RWPE2 (cell line): Measurements from ENCODE around the gene OOSP4A.

ENCODE experiments used
- ATAC-seq: fragments of 200-7000 bp; cut with Tn5 transposase; 3 replicates; pipeline ENCODE4 v1.9.1; 2021; ENCODE audit warnings: low read depth
- DNase-seq: peaks from one replicate; pipeline ENCODE4 v3.0.0-alpha.2; 2020; ENCODE audit warnings: low spot score
- H3K27ac ChIP-seq: fragments of 450-650 bp; 2 replicates; pipeline ENCODE4 v1.5.1; 2017; ENCODE audit warnings: mild to moderate bottlenecking; ENCODE audit not compliant: poor library complexity, severe bottlenecking
- H3K27me3 ChIP-seq: fragments of 250-450 bp; sonication (Bioruptor Pico); 2 replicates; pipeline ENCODE4 v1.5.1; 2021; ENCODE audit warnings: mild to moderate bottlenecking, moderate library complexity; ENCODE audit not compliant: insufficient read depth, poor library complexity, severe bottlenecking
- H3K36me3 ChIP-seq: fragments of 250-450 bp; sonication (Bioruptor Pico); 2 replicates; pipeline ENCODE4 v1.5.1; 2020; ENCODE audit warnings: low read depth, mild to moderate bottlenecking, moderate library complexity
- H3K4me1 ChIP-seq: fragments of 250-450 bp; sonication (Bioruptor Pico); 2 replicates; pipeline ENCODE4 v1.5.1; 2021; ENCODE audit warnings: mild to moderate bottlenecking, moderate library complexity; ENCODE audit not compliant: insufficient read depth, poor library complexity, severe bottlenecking
- H3K4me3 ChIP-seq: fragments of 250-450 bp; sonication (Bioruptor Pico); 2 replicates; pipeline ENCODE4 v1.5.1; 2021; ENCODE audit warnings: mild to moderate bottlenecking, moderate library complexity; ENCODE audit not compliant: severe bottlenecking
- H3K9me3 ChIP-seq: fragments of 250-450 bp; sonication (Bioruptor Pico); 2 replicates; pipeline ENCODE4 v1.5.1; 2021; ENCODE audit warnings: mild to moderate bottlenecking, moderate library complexity; ENCODE audit not compliant: severe bottlenecking
- TF ChIP-seq, protein P1 (sequence below): fragments of 450-650 bp; IDR thresholded peaks from one replicate; pipeline ENCODE4 v1.5.1; 2017; ENCODE audit warnings: mild to moderate bottlenecking, moderate library complexity; ENCODE audit not compliant: poor library complexity, severe bottlenecking

The OOSP4A gene

DNA sequence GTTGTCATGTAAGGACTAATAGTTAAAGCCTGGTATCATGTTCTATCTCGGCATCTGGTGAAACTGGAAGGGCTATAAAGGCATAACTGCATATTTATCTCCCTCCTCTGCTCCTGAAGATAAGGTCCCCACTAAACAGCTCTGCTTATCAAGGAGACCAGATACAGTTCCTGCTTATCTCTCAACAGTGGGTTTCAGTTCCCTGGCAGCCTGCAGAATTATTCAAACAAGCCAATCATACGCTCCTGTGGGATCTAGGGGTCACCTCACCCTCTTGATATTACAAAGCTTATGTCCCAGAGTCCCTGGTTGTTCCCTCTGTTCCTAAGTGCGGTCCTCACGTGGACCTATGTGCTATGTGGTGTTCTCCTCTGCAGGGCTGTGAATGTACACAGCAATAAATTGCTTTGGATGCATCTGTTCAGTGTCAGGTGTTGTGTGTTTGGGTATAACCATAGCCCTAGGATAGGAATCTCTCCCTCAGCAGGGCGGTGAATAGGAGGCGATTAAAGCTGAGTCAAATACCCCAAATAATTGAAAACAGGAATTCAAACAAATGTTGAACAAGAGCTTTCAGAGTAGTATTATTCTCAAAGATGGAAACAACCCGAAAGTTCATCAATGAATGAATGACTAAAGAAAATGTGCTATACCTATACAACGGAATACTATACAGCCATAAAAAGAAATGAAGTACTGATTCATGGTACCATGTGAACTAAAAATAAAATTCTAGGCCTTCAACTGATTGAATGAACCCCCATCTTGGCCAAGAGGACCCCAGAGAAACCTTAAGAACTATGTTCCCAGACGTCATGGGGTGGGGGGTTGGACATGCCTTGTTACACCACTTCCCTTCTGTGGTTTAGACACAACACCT lies 3.1 kb upstream of the OOSP4A start:
- H3K4me3 ChIP-seq = no peak overlapping the region
- TF ChIP-seq, protein P1, sequence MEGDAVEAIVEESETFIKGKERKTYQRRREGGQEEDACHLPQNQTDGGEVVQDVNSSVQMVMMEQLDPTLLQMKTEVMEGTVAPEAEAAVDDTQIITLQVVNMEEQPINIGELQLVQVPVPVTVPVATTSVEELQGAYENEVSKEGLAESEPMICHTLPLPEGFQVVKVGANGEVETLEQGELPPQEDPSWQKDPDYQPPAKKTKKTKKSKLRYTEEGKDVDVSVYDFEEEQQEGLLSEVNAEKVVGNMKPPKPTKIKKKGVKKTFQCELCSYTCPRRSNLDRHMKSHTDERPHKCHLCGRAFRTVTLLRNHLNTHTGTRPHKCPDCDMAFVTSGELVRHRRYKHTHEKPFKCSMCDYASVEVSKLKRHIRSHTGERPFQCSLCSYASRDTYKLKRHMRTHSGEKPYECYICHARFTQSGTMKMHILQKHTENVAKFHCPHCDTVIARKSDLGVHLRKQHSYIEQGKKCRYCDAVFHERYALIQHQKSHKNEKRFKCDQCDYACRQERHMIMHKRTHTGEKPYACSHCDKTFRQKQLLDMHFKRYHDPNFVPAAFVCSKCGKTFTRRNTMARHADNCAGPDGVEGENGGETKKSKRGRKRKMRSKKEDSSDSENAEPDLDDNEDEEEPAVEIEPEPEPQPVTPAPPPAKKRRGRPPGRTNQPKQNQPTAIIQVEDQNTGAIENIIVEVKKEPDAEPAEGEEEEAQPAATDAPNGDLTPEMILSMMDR = no peak

GRCh38 chr11:59962107-59962482 lies 1.7 kb upstream of the OOSP4A start:
- Histone ChIP-seq H3K27me3 (peaks cover 4% of the 10 kb centered on the region), H3K4me3 (no peak overlapping the region), H3K9me3 (no peaks in the 10 kb centered on the region), H3K36me3 (no peaks in the 10 kb centered on the region), H3K27ac (no peak overlapping the region), H3K4me1 (peaks cover 3% of the 10 kb centered on the region)
- no peak for ATAC-seq
- TF ChIP-seq, protein P1 = no peak
- DNase-seq = no peak

More for the DNA sequence above, 3.1 kb upstream of the OOSP4A start:
- ATAC-seq (no peak), DNase-seq (no peak)
- no peak overlapping the region for H3K27ac ChIP-seq
- no peaks in the 10 kb centered on the region for H3K9me3 ChIP-seq
- H3K4me1 ChIP-seq = peaks cover 6% of the 10 kb centered on the region
- no peaks in the 10 kb centered on the region for H3K36me3 ChIP-seq
- H3K27me3 ChIP-seq = peaks cover 4% of the 10 kb centered on the region

DNA sequence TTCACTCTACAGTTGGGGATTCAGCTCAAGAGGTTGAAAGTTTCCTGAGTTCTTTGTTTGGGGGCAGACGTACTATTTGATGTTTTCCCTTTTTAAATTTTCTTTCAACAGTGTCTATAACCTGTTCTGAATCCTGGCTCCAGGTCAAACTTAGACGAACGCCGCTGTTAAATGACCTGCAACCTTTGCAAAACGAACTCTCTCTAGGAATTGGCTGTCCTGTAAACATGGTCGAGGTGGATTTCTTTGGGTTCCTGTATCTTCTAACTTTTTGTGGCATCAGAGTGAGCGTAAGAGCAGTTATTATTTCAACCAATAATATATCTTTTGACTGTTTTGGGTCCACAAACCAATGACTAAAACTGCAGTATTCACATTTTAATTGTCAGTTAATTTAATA lies 1.6 kb downstream of the OOSP4A start:
- no peak overlapping the region for H3K27ac ChIP-seq
- DNase-seq = no peak
- no peaks in the 10 kb centered on the region for H3K36me3 ChIP-seq
- TF ChIP-seq, protein P1 = no peak
- ATAC-seq = no peak
- H3K27me3 ChIP-seq = no peaks in the 10 kb centered on the region
- H3K4me3 ChIP-seq = no peak overlapping the region
- H3K9me3 ChIP-seq = no peaks in the 10 kb centered on the region
- H3K4me1 ChIP-seq = no peaks in the 10 kb centered on the region

DNA sequence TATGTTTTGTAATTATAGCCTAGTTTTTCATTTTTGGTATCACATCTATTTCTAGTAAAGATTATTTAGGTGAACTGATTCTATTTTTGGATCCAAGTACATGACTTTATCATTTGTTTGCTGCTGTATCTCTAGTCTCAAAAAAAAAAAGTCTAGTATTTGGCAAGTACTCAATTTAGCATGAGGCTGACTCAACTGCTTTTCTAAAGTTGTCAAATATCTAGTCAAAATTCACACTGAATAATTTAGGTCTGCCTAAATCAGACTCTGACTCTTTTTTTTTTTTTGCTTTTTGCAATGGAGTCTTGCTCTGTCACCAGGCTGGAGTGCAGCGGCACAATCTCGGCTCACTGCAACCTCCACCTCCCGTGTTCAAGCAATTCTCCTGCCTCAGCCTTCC lies 2.4 kb downstream of the OOSP4A start:
- Histone ChIP-seq H3K4me3 (no peak overlapping the region), H3K27ac (no peak overlapping the region), H3K4me1 (no peaks in the 10 kb centered on the region), H3K36me3 (no peaks in the 10 kb centered on the region), H3K9me3 (no peaks in the 10 kb centered on the region), H3K27me3 (no peaks in the 10 kb centered on the region)
- no peak for DNase-seq
- ATAC-seq = no peak
- TF ChIP-seq, protein P1 = no peak
